Measurements from ENCODE around the gene RGS11. TPM values are rescaled to one million over a fixed set of nuclear protein-coding genes. Genes with fewer than 3 reads are reported as not detected.
A peak's percentile ranks its signal among the peaks of the same experiment; 100 is the strongest.

The RGS11 gene
- total RNA-seq, 1 experiment from 2014 or later = 0.85 TPM

DNA sequence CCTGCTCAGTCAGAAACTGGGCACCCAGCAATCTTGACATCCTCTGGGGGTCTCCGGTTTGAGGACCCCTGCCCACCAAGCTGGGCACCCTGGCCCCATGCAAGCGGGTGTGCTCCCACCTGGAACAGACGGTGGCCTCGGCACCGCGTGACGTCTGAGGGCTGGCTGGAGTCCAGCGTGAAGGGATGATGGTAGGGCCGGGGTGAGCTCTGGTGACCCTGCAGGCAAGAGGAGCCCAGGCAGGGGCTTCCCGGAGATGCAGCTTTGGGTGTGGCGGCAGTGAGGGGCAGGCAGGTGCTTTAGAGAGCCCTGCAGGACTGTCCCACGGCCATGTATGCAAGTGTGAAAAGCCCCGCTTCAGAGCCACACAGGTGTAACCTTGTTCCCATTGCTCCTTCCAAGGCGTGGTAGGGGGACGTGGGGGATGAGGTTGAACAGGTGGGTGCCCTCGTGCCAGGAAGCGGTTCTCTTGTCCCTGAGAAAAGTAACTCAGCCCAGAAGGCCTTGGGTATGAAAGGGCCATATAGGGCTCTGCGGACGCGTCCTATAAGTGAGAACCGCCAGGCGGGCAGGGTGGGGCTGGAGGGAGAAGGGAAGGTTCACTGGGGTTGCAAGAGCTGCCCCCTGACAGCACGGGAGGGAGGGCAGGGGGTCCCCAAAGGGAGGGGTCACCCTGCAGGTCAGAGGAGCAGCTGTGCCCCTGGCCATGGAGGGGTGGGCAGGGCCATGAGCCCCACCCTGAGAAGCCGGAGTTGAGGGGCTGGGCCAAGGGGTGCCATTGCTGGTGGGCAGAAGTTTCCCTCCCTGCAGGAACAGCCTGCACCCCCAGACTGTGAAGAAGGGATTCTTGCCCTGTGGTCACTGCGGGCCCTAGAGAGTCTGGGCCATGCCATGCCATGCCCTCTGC, 9.2 kb downstream of the RGS11 start:
- peaks cover 51% of the 10 kb centered on the region for H3K36me3 Mint-ChIP-seq (ENCODE audit: insufficient read depth, unreplicated experiment)
- intact Hi-C loops (cut with micrococcal nuclease; ENCODE audit: unreplicated experiment) = no loop called here
- peaks cover 2% of the 10 kb centered on the region for H3K27me3 Mint-ChIP-seq (ENCODE audit: unreplicated experiment)
- TF ChIP-seq, protein P1, sequence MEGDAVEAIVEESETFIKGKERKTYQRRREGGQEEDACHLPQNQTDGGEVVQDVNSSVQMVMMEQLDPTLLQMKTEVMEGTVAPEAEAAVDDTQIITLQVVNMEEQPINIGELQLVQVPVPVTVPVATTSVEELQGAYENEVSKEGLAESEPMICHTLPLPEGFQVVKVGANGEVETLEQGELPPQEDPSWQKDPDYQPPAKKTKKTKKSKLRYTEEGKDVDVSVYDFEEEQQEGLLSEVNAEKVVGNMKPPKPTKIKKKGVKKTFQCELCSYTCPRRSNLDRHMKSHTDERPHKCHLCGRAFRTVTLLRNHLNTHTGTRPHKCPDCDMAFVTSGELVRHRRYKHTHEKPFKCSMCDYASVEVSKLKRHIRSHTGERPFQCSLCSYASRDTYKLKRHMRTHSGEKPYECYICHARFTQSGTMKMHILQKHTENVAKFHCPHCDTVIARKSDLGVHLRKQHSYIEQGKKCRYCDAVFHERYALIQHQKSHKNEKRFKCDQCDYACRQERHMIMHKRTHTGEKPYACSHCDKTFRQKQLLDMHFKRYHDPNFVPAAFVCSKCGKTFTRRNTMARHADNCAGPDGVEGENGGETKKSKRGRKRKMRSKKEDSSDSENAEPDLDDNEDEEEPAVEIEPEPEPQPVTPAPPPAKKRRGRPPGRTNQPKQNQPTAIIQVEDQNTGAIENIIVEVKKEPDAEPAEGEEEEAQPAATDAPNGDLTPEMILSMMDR (IDR thresholded peaks at IDR 0.05; ENCODE audit: unreplicated experiment) = no peak
- no peaks in the 10 kb centered on the region for H3K9me3 Mint-ChIP-seq (ENCODE audit: low read depth, unreplicated experiment)
- H3K4me3 Mint-ChIP-seq (ENCODE audit: low read depth, unreplicated experiment) = peak overlapping the region; percentile 39
- no TSS peak for BruUV-seq (replicated peaks)
- peaks cover 27% of the 10 kb centered on the region for H3K4me1 Mint-ChIP-seq (ENCODE audit: low read depth, unreplicated experiment)
- H3K27ac Mint-ChIP-seq (ENCODE audit: unreplicated experiment) = peak overlapping the region; percentile 43
- DNase-seq = no peak
- CTCF ChIA-PET = interaction anchor here (0.6 to 1.4 kb wide), 3 partner anchors 86 to 96 kb away, joined by 3 to 4 read pairs (median 3); no protein-coding TSS in a partner anchor

DNA sequence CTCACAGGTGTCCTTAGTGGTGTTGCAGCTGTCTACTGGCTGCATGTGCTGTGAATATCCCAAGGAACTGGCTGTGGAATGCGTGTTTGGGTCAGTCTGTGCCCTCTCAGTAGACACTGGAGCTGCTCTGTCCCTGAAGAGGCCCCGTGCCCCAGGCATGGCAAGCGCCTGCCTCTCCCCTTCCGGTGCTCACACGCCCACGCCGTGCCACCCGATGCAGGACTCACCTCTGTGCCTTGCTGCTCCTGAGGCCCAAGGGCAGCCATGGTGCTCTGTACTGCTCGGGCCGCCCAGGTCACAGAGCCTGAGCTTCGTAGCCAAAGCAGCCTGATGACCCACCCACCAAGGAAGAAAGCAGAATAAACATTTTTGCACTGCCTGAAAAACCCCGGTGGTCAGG, 10.0 kb downstream of the RGS11 start:
- DNase-seq = no peak
- CTCF ChIA-PET = interaction anchor here (1.2 to 1.4 kb wide), 2 partner anchors 87 to 96 kb away, joined by 3 to 4 read pairs; no protein-coding TSS in a partner anchor
- Mint-ChIP-seq H3K4me1 (ENCODE audit: low read depth, unreplicated experiment) (peaks cover 27% of the 10 kb centered on the region), H3K36me3 (ENCODE audit: insufficient read depth, unreplicated experiment) (peaks cover 51% of the 10 kb centered on the region), H3K4me3 (ENCODE audit: low read depth, unreplicated experiment) (peak overlapping the region; percentile 39), H3K27me3 (ENCODE audit: unreplicated experiment) (no peaks in the 10 kb centered on the region), H3K27ac (ENCODE audit: unreplicated experiment) (peak overlapping the region; percentile 43), H3K9me3 (ENCODE audit: low read depth, unreplicated experiment) (no peaks in the 10 kb centered on the region)
- intact Hi-C loops (cut with micrococcal nuclease; ENCODE audit: unreplicated experiment) = no loop called here
- TF ChIP-seq, protein P1 (IDR thresholded peaks at IDR 0.05; ENCODE audit: unreplicated experiment) = no peak
- BruUV-seq (replicated peaks) = TSS peak; percentile 64

DNA sequence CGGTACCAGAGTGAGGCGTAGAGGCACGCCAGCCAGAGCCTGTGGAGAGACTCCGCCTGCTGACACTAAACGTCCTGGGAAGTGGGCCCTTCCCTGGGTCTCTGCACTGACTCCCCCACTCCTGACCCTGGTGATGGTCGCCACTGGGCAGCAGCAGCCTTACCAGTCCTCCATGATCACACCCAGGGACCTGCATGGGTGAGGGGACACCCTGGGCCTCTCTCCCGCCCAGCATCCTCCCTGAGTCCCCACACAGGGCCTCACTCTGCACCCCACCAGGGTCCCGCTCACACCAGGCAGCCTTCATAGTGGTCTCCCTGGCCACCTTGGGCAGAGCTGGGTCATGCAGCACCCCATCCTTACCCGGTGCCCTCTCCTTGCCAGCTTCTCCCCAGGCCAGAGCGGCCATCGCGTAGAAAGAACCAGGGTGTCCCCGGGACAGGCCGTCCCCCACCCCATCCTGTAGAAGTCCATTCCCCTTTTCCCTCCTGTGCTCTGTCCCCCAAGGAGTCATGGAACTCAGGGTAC, 10.7 kb downstream of the RGS11 start:
- H3K9me3 Mint-ChIP-seq (ENCODE audit: low read depth, unreplicated experiment) = no peaks in the 10 kb centered on the region
- H3K4me1 Mint-ChIP-seq (ENCODE audit: low read depth, unreplicated experiment) = peaks cover 27% of the 10 kb centered on the region
- no TSS peak for BruUV-seq (replicated peaks)
- H3K27ac Mint-ChIP-seq (ENCODE audit: unreplicated experiment) = no peak overlapping the region
- DNase-seq = no peak
- H3K4me3 Mint-ChIP-seq (ENCODE audit: low read depth, unreplicated experiment) = no peak overlapping the region
- CTCF ChIA-PET = interaction anchor here (0.6 to 1.4 kb wide), 3 partner anchors 13 to 97 kb away, joined by 3 to 4 read pairs (median 3); no protein-coding TSS in a partner anchor
- TF ChIP-seq, protein P1 (IDR thresholded peaks at IDR 0.05; ENCODE audit: unreplicated experiment) = no peak
- peaks cover 58% of the 10 kb centered on the region for H3K36me3 Mint-ChIP-seq (ENCODE audit: insufficient read depth, unreplicated experiment)
- H3K27me3 Mint-ChIP-seq (ENCODE audit: unreplicated experiment) = no peaks in the 10 kb centered on the region
- intact Hi-C loops (cut with micrococcal nuclease; ENCODE audit: unreplicated experiment) = no loop called here

DNA sequence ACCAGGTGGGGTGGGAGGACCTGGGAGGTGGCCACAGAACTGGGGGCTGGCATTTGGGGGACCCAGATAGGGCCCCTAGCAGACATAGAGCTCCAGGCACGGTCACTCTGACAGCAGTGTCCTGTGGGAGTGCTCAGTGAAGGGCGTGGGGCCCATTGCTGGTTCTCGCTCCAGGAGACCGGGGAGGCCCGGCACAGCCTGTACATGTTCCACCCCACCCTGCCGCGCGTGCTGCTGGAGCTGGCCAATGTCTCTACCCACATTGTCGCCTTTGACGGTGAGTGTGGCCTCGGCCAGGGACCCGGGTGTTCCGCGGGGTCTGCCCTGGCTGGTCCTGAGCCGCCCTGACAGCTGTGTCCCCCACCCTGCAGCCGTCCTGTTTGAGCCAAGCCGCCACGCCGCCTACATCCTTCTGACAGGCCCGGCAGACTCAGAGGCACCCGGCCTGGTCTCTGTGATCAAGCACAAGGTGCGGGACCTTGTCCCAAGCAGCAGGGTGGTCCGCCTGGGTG, 11.2 kb downstream of the RGS11 start:
- TF ChIP-seq, protein P1 (IDR thresholded peaks at IDR 0.05; ENCODE audit: unreplicated experiment) = no peak
- Mint-ChIP-seq H3K9me3 (ENCODE audit: low read depth, unreplicated experiment) (no peaks in the 10 kb centered on the region), H3K4me1 (ENCODE audit: low read depth, unreplicated experiment) (peaks cover 27% of the 10 kb centered on the region), H3K4me3 (ENCODE audit: low read depth, unreplicated experiment) (no peak overlapping the region), H3K27me3 (ENCODE audit: unreplicated experiment) (no peaks in the 10 kb centered on the region), H3K27ac (ENCODE audit: unreplicated experiment) (no peak overlapping the region), H3K36me3 (ENCODE audit: insufficient read depth, unreplicated experiment) (peaks cover 59% of the 10 kb centered on the region)
- BruUV-seq (replicated peaks) = no TSS peak
- DNase-seq = no peak
- intact Hi-C loops (cut with micrococcal nuclease; ENCODE audit: unreplicated experiment) = no loop called here
- CTCF ChIA-PET = interaction anchor here (0.6 to 0.7 kb wide), 2 partner anchors 12 to 14 kb away, joined by 3 read pairs; no protein-coding TSS in a partner anchor
